ENCODE measurements around the gene CD28.

- TF ChIP-seq POLR2A (IDR thresholded peaks at IDR 0.05; ENCODE audit: low read length) (no peak), GATA1 (IDR thresholded peaks at IDR 0.05; ENCODE audit: low read depth, low read length) (no peak)
These were observed 33.6 kb upstream of the CD28 start for GRCh38 chr2:203672856-203673255.

Data from erythroblast (primary cell).